Measurements from ENCODE around the gene RBP3. TPM values are rescaled to one million over a fixed set of nuclear protein-coding genes. Genes with fewer than 3 reads are reported as not detected.

Gene RBP3
- total RNA-seq, 1 experiment from 2014 or later: not detected

DNA sequence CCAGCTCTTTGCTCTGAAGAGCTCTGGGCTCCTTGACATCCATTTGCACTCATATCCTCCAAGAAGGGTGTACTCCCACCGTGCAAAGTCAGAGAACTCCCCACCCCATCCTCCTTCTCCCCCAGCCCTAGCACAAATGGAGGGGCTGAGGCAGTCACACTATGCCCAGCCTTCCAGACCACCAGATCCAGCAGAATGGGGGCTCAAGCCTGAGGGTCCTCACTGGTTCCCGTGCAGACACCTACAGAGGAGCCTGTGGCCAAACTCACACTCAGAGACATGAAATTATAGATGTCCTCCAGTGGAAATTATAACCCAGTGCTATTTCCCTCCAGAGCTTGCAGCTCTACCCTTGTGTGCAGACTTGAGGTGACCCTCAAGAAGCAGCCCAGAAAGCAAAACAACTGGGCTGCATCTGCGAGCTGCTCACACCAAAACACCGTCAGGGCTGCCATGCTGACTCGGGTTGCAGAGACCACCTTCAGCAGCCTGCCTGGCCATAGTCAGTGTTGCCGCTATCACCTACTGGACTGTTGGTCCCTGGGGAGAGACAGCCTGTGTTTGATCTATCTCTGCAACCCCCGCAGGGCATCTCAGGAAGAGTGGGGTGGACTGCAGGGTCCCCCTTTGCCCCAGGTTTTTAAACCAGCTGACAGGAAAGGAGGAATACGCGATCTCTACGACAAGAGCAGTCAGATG lies 28.5 kb downstream of the RBP3 start (continued):
- TF ChIP-seq POLR2A (IDR thresholded peaks at IDR 0.05; ENCODE audit: borderline replicate concordance, extremely low read depth, insufficient read depth, insufficient read length): no peak
- TF ChIP-seq EZH2phosphoT487 (IDR thresholded peaks at IDR 0.05; ENCODE audit: borderline replicate concordance): no peak
- TF ChIP-seq ELF1 (IDR thresholded peaks at IDR 0.05; ENCODE audit: borderline replicate concordance, low read depth): no peak
- TF ChIP-seq, protein P1, sequence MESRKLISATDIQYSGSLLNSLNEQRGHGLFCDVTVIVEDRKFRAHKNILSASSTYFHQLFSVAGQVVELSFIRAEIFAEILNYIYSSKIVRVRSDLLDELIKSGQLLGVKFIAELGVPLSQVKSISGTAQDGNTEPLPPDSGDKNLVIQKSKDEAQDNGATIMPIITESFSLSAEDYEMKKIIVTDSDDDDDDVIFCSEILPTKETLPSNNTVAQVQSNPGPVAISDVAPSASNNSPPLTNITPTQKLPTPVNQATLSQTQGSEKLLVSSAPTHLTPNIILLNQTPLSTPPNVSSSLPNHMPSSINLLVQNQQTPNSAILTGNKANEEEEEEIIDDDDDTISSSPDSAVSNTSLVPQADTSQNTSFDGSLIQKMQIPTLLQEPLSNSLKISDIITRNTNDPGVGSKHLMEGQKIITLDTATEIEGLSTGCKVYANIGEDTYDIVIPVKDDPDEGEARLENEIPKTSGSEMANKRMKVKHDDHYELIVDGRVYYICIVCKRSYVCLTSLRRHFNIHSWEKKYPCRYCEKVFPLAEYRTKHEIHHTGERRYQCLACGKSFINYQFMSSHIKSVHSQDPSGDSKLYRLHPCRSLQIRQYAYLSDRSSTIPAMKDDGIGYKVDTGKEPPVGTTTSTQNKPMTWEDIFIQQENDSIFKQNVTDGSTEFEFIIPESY (IDR thresholded peaks at IDR 0.05; ENCODE audit: extremely low read depth, insufficient replicate concordance, low read length): no peak
- no peak for TF ChIP-seq TCF7L2 (IDR thresholded peaks at IDR 0.05; ENCODE audit: borderline replicate concordance, extremely low read depth, insufficient read depth, insufficient read length)
- no peak for TF ChIP-seq SIN3A (IDR thresholded peaks at IDR 0.05; ENCODE audit: low read depth)

DNA sequence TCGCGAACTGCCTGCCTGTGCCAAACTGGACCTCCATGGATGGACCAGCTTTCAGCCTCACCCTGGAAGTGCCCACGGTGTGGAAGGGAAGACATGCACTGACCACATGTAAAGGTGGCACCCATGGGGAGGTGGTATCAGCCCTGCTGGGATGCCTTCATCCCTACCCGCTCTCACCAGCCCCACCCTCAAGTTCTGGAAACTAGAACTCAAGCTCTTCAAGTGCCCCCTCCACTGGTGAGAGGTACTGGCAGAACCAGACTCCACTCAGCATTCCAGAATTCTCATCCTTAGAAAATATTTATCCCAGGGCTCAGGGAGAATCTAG lies 30.0 kb downstream of the RBP3 start:
- Histone ChIP-seq H3K4me2 (ENCODE audit: low read length) (no peak overlapping the region), H3K4me3 (replicated peaks in 1 of 2; ENCODE audit: low read depth in 1 of 2, low read length in 2 of 2) (no peak overlapping the region), H3K9ac (ENCODE audit: low read length) (no peak overlapping the region), H3K27me3 (ENCODE audit: insufficient read depth, low read length) (no peaks in the 10 kb centered on the region), H4K20me1 (ENCODE audit: insufficient read depth) (no peaks in the 10 kb centered on the region), H3K36me3 (ENCODE audit: control insufficient read depth in 1 of 2, insufficient read depth in 2 of 2, low read length in 2 of 2) (no peaks in the 10 kb centered on the region), H3K4me1 (ENCODE audit: control insufficient read depth in 1 of 2, insufficient read depth in 2 of 2, low read length in 2 of 2) (peaks cover 2 to 9% of the 10 kb centered on the region in 2 experiments), H3K79me2 (ENCODE audit: insufficient read depth, low read length) (no peaks in the 10 kb centered on the region), H3K9me2 (ENCODE audit: insufficient read depth) (no peaks in the 10 kb centered on the region), H2AFZ (ENCODE audit: low read depth, low read length, poor library complexity, severe bottlenecking) (no peak overlapping the region), H3K27ac (ENCODE audit: low read depth, low read length) (no peak overlapping the region), H3K9me3 (ENCODE audit: control insufficient read depth in 1 of 2, insufficient read depth in 1 of 2, low read depth in 1 of 2, low read length in 2 of 2) (no peaks in the 10 kb centered on the region)
- ATAC-seq: no peak
- no TSS peak for BruUV-seq (replicated peaks)
- ChIA-PET CTCF (no interaction called here), POLR2A (no interaction called here), RAD21 (ENCODE audit: low non-redundant PET in 1 of 2, low total read pairs in 2 of 2, uncharacterized antibody in 2 of 2, unreplicated experiment in 2 of 2) (no interaction called here)
- intact Hi-C loops (cut with micrococcal nuclease): no loop called here
- DNase-seq (ENCODE audit: low read depth, low spot score): no peak
- no peak for TF ChIP-seq EGR1 (IDR thresholded peaks at IDR 0.05; ENCODE audit: low read depth)
- TF ChIP-seq, protein P2, sequence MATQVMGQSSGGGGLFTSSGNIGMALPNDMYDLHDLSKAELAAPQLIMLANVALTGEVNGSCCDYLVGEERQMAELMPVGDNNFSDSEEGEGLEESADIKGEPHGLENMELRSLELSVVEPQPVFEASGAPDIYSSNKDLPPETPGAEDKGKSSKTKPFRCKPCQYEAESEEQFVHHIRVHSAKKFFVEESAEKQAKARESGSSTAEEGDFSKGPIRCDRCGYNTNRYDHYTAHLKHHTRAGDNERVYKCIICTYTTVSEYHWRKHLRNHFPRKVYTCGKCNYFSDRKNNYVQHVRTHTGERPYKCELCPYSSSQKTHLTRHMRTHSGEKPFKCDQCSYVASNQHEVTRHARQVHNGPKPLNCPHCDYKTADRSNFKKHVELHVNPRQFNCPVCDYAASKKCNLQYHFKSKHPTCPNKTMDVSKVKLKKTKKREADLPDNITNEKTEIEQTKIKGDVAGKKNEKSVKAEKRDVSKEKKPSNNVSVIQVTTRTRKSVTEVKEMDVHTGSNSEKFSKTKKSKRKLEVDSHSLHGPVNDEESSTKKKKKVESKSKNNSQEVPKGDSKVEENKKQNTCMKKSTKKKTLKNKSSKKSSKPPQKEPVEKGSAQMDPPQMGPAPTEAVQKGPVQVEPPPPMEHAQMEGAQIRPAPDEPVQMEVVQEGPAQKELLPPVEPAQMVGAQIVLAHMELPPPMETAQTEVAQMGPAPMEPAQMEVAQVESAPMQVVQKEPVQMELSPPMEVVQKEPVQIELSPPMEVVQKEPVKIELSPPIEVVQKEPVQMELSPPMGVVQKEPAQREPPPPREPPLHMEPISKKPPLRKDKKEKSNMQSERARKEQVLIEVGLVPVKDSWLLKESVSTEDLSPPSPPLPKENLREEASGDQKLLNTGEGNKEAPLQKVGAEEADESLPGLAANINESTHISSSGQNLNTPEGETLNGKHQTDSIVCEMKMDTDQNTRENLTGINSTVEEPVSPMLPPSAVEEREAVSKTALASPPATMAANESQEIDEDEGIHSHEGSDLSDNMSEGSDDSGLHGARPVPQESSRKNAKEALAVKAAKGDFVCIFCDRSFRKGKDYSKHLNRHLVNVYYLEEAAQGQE (IDR thresholded peaks at IDR 0.05; ENCODE audit: low read depth): no peak
- no peak for TF ChIP-seq POLR2A (IDR thresholded peaks at IDR 0.05; ENCODE audit: borderline replicate concordance, extremely low read depth, insufficient read depth, insufficient read length)
- no peak for TF ChIP-seq TCF7L2 (IDR thresholded peaks at IDR 0.05; ENCODE audit: borderline replicate concordance, extremely low read depth, insufficient read depth, insufficient read length)
- no peak for TF ChIP-seq CBX3 (IDR thresholded peaks at IDR 0.05; ENCODE audit: low read depth)
- no peak for TF ChIP-seq ZFX (IDR thresholded peaks at IDR 0.05)
- TF ChIP-seq, protein P3, sequence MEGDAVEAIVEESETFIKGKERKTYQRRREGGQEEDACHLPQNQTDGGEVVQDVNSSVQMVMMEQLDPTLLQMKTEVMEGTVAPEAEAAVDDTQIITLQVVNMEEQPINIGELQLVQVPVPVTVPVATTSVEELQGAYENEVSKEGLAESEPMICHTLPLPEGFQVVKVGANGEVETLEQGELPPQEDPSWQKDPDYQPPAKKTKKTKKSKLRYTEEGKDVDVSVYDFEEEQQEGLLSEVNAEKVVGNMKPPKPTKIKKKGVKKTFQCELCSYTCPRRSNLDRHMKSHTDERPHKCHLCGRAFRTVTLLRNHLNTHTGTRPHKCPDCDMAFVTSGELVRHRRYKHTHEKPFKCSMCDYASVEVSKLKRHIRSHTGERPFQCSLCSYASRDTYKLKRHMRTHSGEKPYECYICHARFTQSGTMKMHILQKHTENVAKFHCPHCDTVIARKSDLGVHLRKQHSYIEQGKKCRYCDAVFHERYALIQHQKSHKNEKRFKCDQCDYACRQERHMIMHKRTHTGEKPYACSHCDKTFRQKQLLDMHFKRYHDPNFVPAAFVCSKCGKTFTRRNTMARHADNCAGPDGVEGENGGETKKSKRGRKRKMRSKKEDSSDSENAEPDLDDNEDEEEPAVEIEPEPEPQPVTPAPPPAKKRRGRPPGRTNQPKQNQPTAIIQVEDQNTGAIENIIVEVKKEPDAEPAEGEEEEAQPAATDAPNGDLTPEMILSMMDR (IDR thresholded peaks at IDR 0.05 in 2 of 3, conservative IDR thresholded peaks at IDR 0.05 in 1 of 3; ENCODE audit: borderline replicate concordance in 1 of 3, insufficient read depth in 1 of 3, low read depth in 2 of 3, low read length in 2 of 3): no peak
